GM23338 (cell line): ENCODE measurements around the gene TNFRSF8. TPM values are rescaled to one million over a fixed set of nuclear protein-coding genes. Genes with fewer than 3 reads are reported as not detected.

Experiments used
- ATAC-seq: fragments of 200-7000 bp; cut with Tn5 transposase; 3 replicates; pipeline ENCODE4 v1.9.1; 2020
- DNase-seq: peaks from one replicate; pipeline ENCODE4 v3.0.0-alpha.2; 2015; ENCODE audit warnings: low spot score
- H2AFZ ChIP-seq: fragments of 200-600 bp; sonication (generic); 2 replicates; pipeline ENCODE4 v1.8.0; 2016; ENCODE audit warnings: antibody characterized with exemption, mild to moderate bottlenecking, moderate library complexity
- H3F3A ChIP-seq: fragments of 200-600 bp; sonication (generic); replicated peaks from 2 replicates; pipeline ENCODE4 v1.8.0; 2017; ENCODE audit warnings: antibody characterized with exemption, mixed run types, low read depth
- H3K27ac ChIP-seq: fragments of 200-600 bp; sonication (generic); 2 replicates; pipeline ENCODE4 v1.6.1; 2016; ENCODE audit warnings: low read depth
- H3K27me3 ChIP-seq: fragments of 200-600 bp; sonication (generic); 2 replicates; pipeline ENCODE4 v1.8.0; 2016; ENCODE audit warnings: mild to moderate bottlenecking, mixed run types, moderate library complexity; ENCODE audit not compliant: insufficient read depth
- H3K36me3 ChIP-seq: fragments of 200-600 bp; sonication (generic); 2 replicates; pipeline ENCODE4 v1.8.0; 2016; ENCODE audit warnings: mild to moderate bottlenecking; ENCODE audit not compliant: insufficient read depth
- H3K4me1 ChIP-seq: fragments of 200-600 bp; sonication (generic); 2 replicates; pipeline ENCODE4 v1.8.0; 2016; ENCODE audit warnings: mild to moderate bottlenecking, moderate library complexity; ENCODE audit not compliant: insufficient read depth
- H3K4me2 ChIP-seq: fragments of 200-600 bp; sonication (generic); 2 replicates; pipeline ENCODE4 v1.7.1; 2017; ENCODE audit warnings: mixed run types
- H3K4me3 ChIP-seq: fragments of 200-600 bp; sonication (generic); 2 replicates; pipeline ENCODE4 v1.6.1; 2016; ENCODE audit warnings: mixed run types
- H3K79me2 ChIP-seq: fragments of 200-600 bp; sonication (generic); replicated peaks from 2 replicates; pipeline ENCODE4 v1.8.0; 2017; ENCODE audit warnings: mild to moderate bottlenecking; ENCODE audit not compliant: insufficient read depth
- H3K9me2 ChIP-seq: fragments of 200-600 bp; sonication (generic); 2 replicates; pipeline ENCODE4 v1.8.0; 2017; ENCODE audit not compliant: insufficient read depth
- H4K20me1 ChIP-seq: fragments of 200-600 bp; sonication (generic); replicated peaks from 2 replicates; pipeline ENCODE4 v1.8.0; 2017; ENCODE audit warnings: mild to moderate bottlenecking; ENCODE audit not compliant: insufficient read depth
- H3K27ac Mint-ChIP-seq: 2 replicates; pipeline ENCODE4 v1.8.0; 2020; ENCODE audit warnings: inconsistent platforms, mild to moderate bottlenecking, moderate library complexity, mixed read lengths
- H3K27me3 Mint-ChIP-seq: 3 replicates; pipeline ENCODE4 v1.8.0; 2022; ENCODE audit warnings: low read depth, mild to moderate bottlenecking, moderate library complexity, mixed read lengths, inconsistent platforms; ENCODE audit not compliant: insufficient read depth, poor library complexity
- H3K36me3 Mint-ChIP-seq: 3 replicates; pipeline ENCODE4 v1.8.0; 2021; ENCODE audit warnings: low read depth, mild to moderate bottlenecking, inconsistent platforms, moderate library complexity, mixed read lengths
- H3K4me1 Mint-ChIP-seq: 3 replicates; pipeline ENCODE4 v1.8.0; 2020; ENCODE audit warnings: mild to moderate bottlenecking, inconsistent platforms, mixed read lengths
- H3K4me3 Mint-ChIP-seq: 3 replicates; pipeline ENCODE4 v1.8.0; 2021; ENCODE audit warnings: moderate library complexity, mild to moderate bottlenecking, inconsistent platforms, mixed read lengths
- H3K9me3 Mint-ChIP-seq: 3 replicates; pipeline ENCODE4 v1.8.0; 2020; ENCODE audit warnings: moderate library complexity, mild to moderate bottlenecking, inconsistent platforms, mixed read lengths
- CREB1 ChIP-seq: fragments of 250-450 bp; sonication (Bioruptor Pico); IDR thresholded peaks from 2 replicates; pipeline ENCODE4 v1.5.0; 2020; ENCODE audit warnings: low read depth, mild to moderate bottlenecking, moderate library complexity
- CTCF ChIP-seq, 2 experiments: fragments of 200-600 bp in 1 of 2; sonication (generic) in 1 of 2; conservative IDR thresholded peaks; 2 replicates each; pipeline versions ENCODE4 v1.5.1 to v1.6.1; 2016 to 2017; ENCODE audit warnings: antibody characterized with exemption in 2 of 2, low read depth in 2 of 2, mild to moderate bottlenecking in 2 of 2, moderate library complexity in 1 of 2
- ETS1 ChIP-seq: IDR thresholded peaks from 2 replicates; pipeline ENCODE4 v1.6.1; 2016; ENCODE audit warnings: antibody characterized with exemption
- EZH2 ChIP-seq: fragments of 200-600 bp; sonication (generic); IDR thresholded peaks from one replicate; pipeline ENCODE4 v1.8.0; 2017; ENCODE audit warnings: antibody characterized with exemption, mild to moderate bottlenecking, low read depth; ENCODE audit not compliant: unreplicated experiment
- EZH2phosphoT487 ChIP-seq: fragments of 200-600 bp; sonication (generic); IDR thresholded peaks from one replicate; pipeline ENCODE4 v1.8.1; 2018; ENCODE audit warnings: antibody characterized with exemption; ENCODE audit not compliant: unreplicated experiment
- JUNB ChIP-seq: IDR thresholded peaks from one replicate; pipeline ENCODE4 v1.6.1; 2016; ENCODE audit warnings: antibody characterized with exemption; ENCODE audit not compliant: unreplicated experiment
- NANOG ChIP-seq: IDR thresholded peaks from 2 replicates; pipeline ENCODE4 v1.6.1; 2016; ENCODE audit warnings: antibody characterized with exemption, borderline replicate concordance
- POLR2AphosphoS5 ChIP-seq: IDR thresholded peaks from 2 replicates; pipeline ENCODE4 v1.6.1; 2016; ENCODE audit warnings: antibody characterized with exemption, low read depth
- STAT1 ChIP-seq: IDR thresholded peaks from one replicate; pipeline ENCODE4 v1.6.1; 2016; ENCODE audit warnings: antibody characterized with exemption; ENCODE audit not compliant: unreplicated experiment
- ZNF114 ChIP-seq: fragments of 250-450 bp; sonication (Bioruptor Pico); IDR thresholded peaks from 2 replicates; pipeline ENCODE4 v1.5.0; 2020; ENCODE audit warnings: mild to moderate bottlenecking, moderate library complexity
- ZNF331 ChIP-seq: fragments of 250-450 bp; sonication (Bioruptor Pico); IDR thresholded peaks from 2 replicates; pipeline ENCODE4 v1.5.0; 2020; ENCODE audit warnings: low read depth, mild to moderate bottlenecking, moderate library complexity
- ZNF462 ChIP-seq: fragments of 250-450 bp; sonication (Bioruptor Pico); IDR thresholded peaks from 2 replicates; pipeline ENCODE4 v1.5.0; 2020; ENCODE audit warnings: mild to moderate bottlenecking, moderate library complexity
- polyA plus RNA-seq: library from polyadenylated mRNA; unstranded; fragments of >200 nt; fragmentation: Nextera tagmentation; extraction: Ambion mirVana; gene quantifications from 2 replicates; pipeline ENCODE4 v1.2.1, GENCODE V29; 2016
- total RNA-seq: library from RNA; depleted of rRNA; stranded (reverse); fragments of >200 nt; shearing (Covaris generic); gene quantifications from 2 replicates; pipeline ENCODE4 v1.2.3, GENCODE V29; 2014

The TNFRSF8 gene
- total and polyA plus RNA-seq, 2 experiments from 2014 or later, result 11.7 to 28.2 TPM

GRCh38 chr1:12114916-12115315 lies 51.8 kb downstream of the TNFRSF8 start (continued):
- TF ChIP-seq CTCF (conservative IDR thresholded peaks at IDR 0.05; ENCODE audit: low read depth in 2 of 2), result no peak

GRCh38 chr1:12121212-12122003 lies 58.3 kb downstream of the TNFRSF8 start:
- H3F3A ChIP-seq, result no peaks in the 10 kb centered on the region; the same call in 1 of the 2 replicates
- Mint-ChIP-seq H3K9me3 (no peaks in the 10 kb centered on the region), H3K36me3 (peaks cover 24% of the 10 kb centered on the region), H3K4me3 (no peak overlapping the region), H3K27me3 (peaks cover 14% of the 10 kb centered on the region), H3K4me1 (peaks cover 4% of the 10 kb centered on the region; the same call in 1 of the 3 replicates), H3K27ac (no peak overlapping the region)
- ATAC-seq (no peak), DNase-seq (no peak)
- H3K4me2 ChIP-seq, result no peak overlapping the region
- no peaks in the 10 kb centered on the region for H3K4me1 ChIP-seq
- H3K27me3 ChIP-seq, result no peaks in the 10 kb centered on the region
- H3K9me2 ChIP-seq, result no peaks in the 10 kb centered on the region
- peaks cover 4% of the 10 kb centered on the region; the same call in 1 of the 2 replicates for H4K20me1 ChIP-seq
- no peaks in the 10 kb centered on the region for H3K79me2 ChIP-seq
- 0 out of 2 replicates have a peak overlapping the region, but pooled peaks have one; percentile 39 for H3K27ac ChIP-seq
- H3K36me3 ChIP-seq, result peaks cover 16% of the 10 kb centered on the region
- TF ChIP-seq NANOG (no peak), ZNF114 (CRISPR knock-in tag) (no peak), EZH2phosphoT487 (no peak), JUNB (no peak), ZNF331 (no peak), CTCF (conservative IDR thresholded peaks at IDR 0.05; ENCODE audit: low read depth in 2 of 2) (no peak), ZNF462 (CRISPR knock-in tag) (no peak), EZH2 (no peak), ETS1 (no peak), STAT1 (no peak), POLR2AphosphoS5 (no peak), CREB1 (CRISPR knock-in tag) (no peak)
- no peak overlapping the region for H3K4me3 ChIP-seq
- no peak overlapping the region for H2AFZ ChIP-seq
